Measurements from ENCODE around the gene PTPN20.

Gene PTPN20

GRCh38 chr10:47023237-47024045, 112.2 kb downstream of the PTPN20 start:
- H3K4me3 Mint-ChIP-seq = no peak overlapping the region
- H3K27me3 Mint-ChIP-seq (ENCODE audit: low read depth) = no peaks in the 10 kb centered on the region
- no peaks in the 10 kb centered on the region for H3K9me3 Mint-ChIP-seq
- H3K4me1 Mint-ChIP-seq (ENCODE audit: low read depth) = no peaks in the 10 kb centered on the region
- no peak overlapping the region for H3K27ac Mint-ChIP-seq
- H3K36me3 Mint-ChIP-seq (ENCODE audit: low read depth) = no peaks in the 10 kb centered on the region

DNA sequence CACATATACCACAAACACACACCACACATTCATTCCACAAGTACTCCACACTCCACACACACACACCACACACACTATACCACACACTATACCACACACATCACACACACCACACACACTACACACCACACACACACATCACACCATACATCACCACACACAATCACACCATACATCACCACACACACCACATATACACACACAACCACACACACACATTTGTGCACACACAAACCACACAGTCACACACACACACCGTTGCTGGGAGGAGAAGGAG, 112.8 kb downstream of the PTPN20 start:
- Mint-ChIP-seq H3K27ac (no peak overlapping the region), H3K36me3 (ENCODE audit: low read depth) (no peaks in the 10 kb centered on the region), H3K4me1 (ENCODE audit: low read depth) (no peaks in the 10 kb centered on the region), H3K27me3 (ENCODE audit: low read depth) (no peaks in the 10 kb centered on the region), H3K4me3 (no peak overlapping the region), H3K9me3 (no peaks in the 10 kb centered on the region)

- no peak overlapping the region for H3K4me3 Mint-ChIP-seq
- no peaks in the 10 kb centered on the region for H3K4me1 Mint-ChIP-seq (ENCODE audit: low read depth)
- H3K27ac Mint-ChIP-seq = no peak overlapping the region
- H3K27me3 Mint-ChIP-seq (ENCODE audit: low read depth) = no peaks in the 10 kb centered on the region
- H3K36me3 Mint-ChIP-seq (ENCODE audit: low read depth) = no peaks in the 10 kb centered on the region
- H3K9me3 Mint-ChIP-seq = no peaks in the 10 kb centered on the region
These were observed 113.4 kb downstream of the PTPN20 start for GRCh38 chr10:47024399-47025252.

- H3K4me1 Mint-ChIP-seq (ENCODE audit: low read depth) = no peaks in the 10 kb centered on the region
- H3K27ac Mint-ChIP-seq = no peak overlapping the region
- H3K27me3 Mint-ChIP-seq (ENCODE audit: low read depth) = no peaks in the 10 kb centered on the region
- H3K9me3 Mint-ChIP-seq = no peaks in the 10 kb centered on the region
- no peaks in the 10 kb centered on the region for H3K36me3 Mint-ChIP-seq (ENCODE audit: low read depth)
- H3K4me3 Mint-ChIP-seq = no peak overlapping the region
These were observed 114.0 kb downstream of the PTPN20 start for GRCh38 chr10:47025253-47025539.

GRCh38 chr10:47025540-47026300, 114.5 kb downstream of the PTPN20 start:
- Mint-ChIP-seq H3K27ac (no peak overlapping the region), H3K36me3 (ENCODE audit: low read depth) (no peaks in the 10 kb centered on the region), H3K4me1 (ENCODE audit: low read depth) (no peaks in the 10 kb centered on the region), H3K27me3 (ENCODE audit: low read depth) (no peaks in the 10 kb centered on the region), H3K9me3 (no peaks in the 10 kb centered on the region), H3K4me3 (no peak overlapping the region)

- no peak overlapping the region for H3K27ac Mint-ChIP-seq
- H3K27me3 Mint-ChIP-seq (ENCODE audit: low read depth) = no peaks in the 10 kb centered on the region
- H3K4me1 Mint-ChIP-seq (ENCODE audit: low read depth) = no peaks in the 10 kb centered on the region
- no peaks in the 10 kb centered on the region for H3K36me3 Mint-ChIP-seq (ENCODE audit: low read depth)
- H3K9me3 Mint-ChIP-seq = no peaks in the 10 kb centered on the region
- no peak overlapping the region for H3K4me3 Mint-ChIP-seq
These were observed 115.3 kb downstream of the PTPN20 start for GRCh38 chr10:47026301-47027107.

- no peak overlapping the region for H3K27ac Mint-ChIP-seq
- no peaks in the 10 kb centered on the region for H3K36me3 Mint-ChIP-seq (ENCODE audit: low read depth)
- H3K27me3 Mint-ChIP-seq (ENCODE audit: low read depth) = no peaks in the 10 kb centered on the region
- no peaks in the 10 kb centered on the region for H3K4me1 Mint-ChIP-seq (ENCODE audit: low read depth)
- H3K9me3 Mint-ChIP-seq = no peaks in the 10 kb centered on the region
- H3K4me3 Mint-ChIP-seq = no peak overlapping the region
These were observed 116.0 kb downstream of the PTPN20 start for GRCh38 chr10:47027108-47027783.

DNA sequence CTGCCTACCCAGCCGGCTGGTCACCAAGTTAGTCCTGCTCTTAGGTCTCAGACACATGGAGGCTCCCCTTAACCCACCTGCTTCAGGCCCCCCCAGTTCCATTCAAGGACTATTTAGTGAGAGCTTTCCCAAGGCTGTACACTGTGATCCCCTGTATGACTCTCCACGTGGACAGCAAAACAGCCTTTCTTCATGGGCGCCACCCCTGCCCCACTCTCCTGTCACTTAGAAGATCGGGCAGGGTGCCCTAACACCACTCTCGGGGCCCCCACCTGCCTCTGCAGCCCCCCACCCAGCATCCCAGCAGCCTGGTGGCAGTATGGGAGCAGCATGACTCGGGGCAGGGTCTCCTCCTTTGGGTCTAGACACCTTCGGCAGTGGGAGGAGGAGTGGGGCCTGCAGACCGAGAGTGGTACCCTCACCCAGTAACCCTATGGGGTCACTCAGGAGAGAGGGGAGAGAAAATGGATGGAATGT, 116.6 kb downstream of the PTPN20 start:
- H3K27me3 Mint-ChIP-seq (ENCODE audit: low read depth) = no peaks in the 10 kb centered on the region
- H3K36me3 Mint-ChIP-seq (ENCODE audit: low read depth) = no peaks in the 10 kb centered on the region
- H3K4me1 Mint-ChIP-seq (ENCODE audit: low read depth) = no peaks in the 10 kb centered on the region
- no peaks in the 10 kb centered on the region for H3K9me3 Mint-ChIP-seq
- no peak overlapping the region for H3K27ac Mint-ChIP-seq
- H3K4me3 Mint-ChIP-seq = no peak overlapping the region

- H3K27me3 Mint-ChIP-seq (ENCODE audit: low read depth) = no peaks in the 10 kb centered on the region
- H3K27ac Mint-ChIP-seq = no peak overlapping the region
- H3K36me3 Mint-ChIP-seq (ENCODE audit: low read depth) = no peaks in the 10 kb centered on the region
- no peaks in the 10 kb centered on the region for H3K4me1 Mint-ChIP-seq (ENCODE audit: low read depth)
- no peak overlapping the region for H3K4me3 Mint-ChIP-seq
- no peaks in the 10 kb centered on the region for H3K9me3 Mint-ChIP-seq
These were observed 117.2 kb downstream of the PTPN20 start for GRCh38 chr10:47028466-47028865.

DNA sequence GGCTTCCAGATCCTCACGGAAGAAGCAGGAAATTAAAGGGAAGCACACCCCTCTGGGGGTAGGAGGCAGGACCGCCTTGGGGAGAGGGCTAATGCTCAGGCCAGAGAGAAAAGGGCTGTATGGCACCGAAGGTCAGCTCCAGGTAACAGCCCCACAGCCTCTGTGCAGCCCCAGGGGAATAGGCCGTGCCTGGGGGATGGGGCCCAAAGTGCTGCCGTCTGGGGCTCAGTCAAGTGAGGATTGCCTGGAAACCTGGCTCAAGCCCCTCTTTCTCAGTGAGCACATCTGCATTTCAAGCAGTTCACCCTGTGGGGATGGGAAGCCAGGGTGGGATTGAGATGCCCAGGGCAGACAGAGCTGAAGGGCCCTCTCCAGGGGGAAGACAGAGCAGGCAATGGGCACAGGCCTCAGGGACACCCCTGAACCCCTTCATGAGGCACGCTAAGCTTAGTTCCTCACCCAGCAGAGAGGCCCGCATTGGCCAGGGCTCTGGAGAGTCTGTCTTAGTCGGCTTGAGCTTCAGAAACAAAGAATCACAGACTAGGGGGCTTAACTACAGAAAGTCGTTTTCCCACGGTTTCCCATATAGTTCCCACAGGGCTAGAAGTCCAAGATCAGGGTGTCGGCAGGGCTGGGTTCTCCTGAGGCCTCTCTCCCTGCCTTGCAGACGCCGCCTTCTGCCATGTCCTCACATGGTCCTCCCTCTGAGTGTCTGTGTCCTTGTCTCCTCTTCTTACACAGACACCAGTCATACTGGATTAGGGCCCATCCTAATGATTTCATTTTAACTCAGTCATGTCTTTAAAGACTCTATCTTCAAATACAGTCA, 118.2 kb downstream of the PTPN20 start:
- no peaks in the 10 kb centered on the region for H3K36me3 Mint-ChIP-seq (ENCODE audit: low read depth)
- H3K27me3 Mint-ChIP-seq (ENCODE audit: low read depth) = no peaks in the 10 kb centered on the region

GRCh38 chr10:47030191-47030703, 119.0 kb downstream of the PTPN20 start:
- H3K36me3 Mint-ChIP-seq (ENCODE audit: low read depth) = no peaks in the 10 kb centered on the region
- no peak overlapping the region for H3K27ac Mint-ChIP-seq
- no peak overlapping the region for H3K4me3 Mint-ChIP-seq
- no peaks in the 10 kb centered on the region for H3K9me3 Mint-ChIP-seq
- H3K4me1 Mint-ChIP-seq (ENCODE audit: low read depth) = no peaks in the 10 kb centered on the region
- H3K27me3 Mint-ChIP-seq (ENCODE audit: low read depth) = no peaks in the 10 kb centered on the region

More for the DNA sequence above, 118.2 kb downstream of the PTPN20 start:
- H3K9me3 Mint-ChIP-seq = no peaks in the 10 kb centered on the region
- H3K4me3 Mint-ChIP-seq = no peak overlapping the region
- no peaks in the 10 kb centered on the region for H3K4me1 Mint-ChIP-seq (ENCODE audit: low read depth)
- no peak overlapping the region for H3K27ac Mint-ChIP-seq

GRCh38 chr10:47031211-47031900, 120.1 kb downstream of the PTPN20 start:
- no peak overlapping the region for H3K27ac Mint-ChIP-seq
- no peaks in the 10 kb centered on the region for H3K27me3 Mint-ChIP-seq (ENCODE audit: low read depth)
- H3K4me3 Mint-ChIP-seq = no peak overlapping the region
- no peaks in the 10 kb centered on the region for H3K9me3 Mint-ChIP-seq
- H3K36me3 Mint-ChIP-seq (ENCODE audit: low read depth) = no peaks in the 10 kb centered on the region
- H3K4me1 Mint-ChIP-seq (ENCODE audit: low read depth) = no peaks in the 10 kb centered on the region

Data from T-helper 1 cell treated with Interleukin-12 subunit alpha and Interleukin-12 subunit beta and Interleukin-4 antibody, amounts not matched to agents 30 μg/mL and 1 μg/mL, for 36 hours (primary cell).